Right lobe of liver (tissue), 4 donors: Measurements from ENCODE around the gene DAPK2.

Experiments used
- POLR2A ChIP-seq: fragments of 450-650 bp; IDR thresholded peaks from one replicate; pipeline ENCODE4 v1.6.1; 2017; ENCODE audit warnings: antibody characterized with exemption, mild to moderate bottlenecking
- TF ChIP-seq, protein P1 (sequence below), 4 donors: fragments of 200-600 bp in 3 of 4; fragments of 450-650 bp in 1 of 4; IDR thresholded peaks; one replicate each; pipeline versions ENCODE4 v1.5.1 to v1.8.0; 2016 to 2022; ENCODE audit warnings: antibody characterized with exemption in 4 of 4, mild to moderate bottlenecking in 2 of 4
- donor health status: DM: no; HTN: no; CAD: no.
- donor health status: DM: no; HTN: no; CAD: no.
- donor health status: DM: no; HTN: yes; CAD: no.

DNA sequence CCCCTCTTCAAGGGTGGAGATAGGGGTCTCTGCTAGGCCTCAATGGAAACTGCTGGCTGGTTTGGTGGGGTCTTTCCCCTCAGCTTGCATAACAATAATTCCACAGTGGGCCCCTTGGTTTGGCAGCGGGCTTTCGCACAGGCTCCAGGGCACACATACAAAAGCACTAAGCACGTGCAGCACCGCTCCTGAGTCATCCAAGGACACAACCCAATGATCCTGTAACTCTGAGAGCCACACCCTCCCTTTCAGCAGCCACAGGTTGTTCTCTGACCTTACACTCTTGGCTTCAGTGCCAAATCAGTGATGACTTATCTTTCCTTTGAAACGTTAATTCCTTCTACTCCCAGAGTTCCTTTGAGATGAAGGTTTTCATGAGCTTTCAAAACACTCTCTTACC lies 41.7 kb downstream of the DAPK2 start:
- TF ChIP-seq, protein P1, sequence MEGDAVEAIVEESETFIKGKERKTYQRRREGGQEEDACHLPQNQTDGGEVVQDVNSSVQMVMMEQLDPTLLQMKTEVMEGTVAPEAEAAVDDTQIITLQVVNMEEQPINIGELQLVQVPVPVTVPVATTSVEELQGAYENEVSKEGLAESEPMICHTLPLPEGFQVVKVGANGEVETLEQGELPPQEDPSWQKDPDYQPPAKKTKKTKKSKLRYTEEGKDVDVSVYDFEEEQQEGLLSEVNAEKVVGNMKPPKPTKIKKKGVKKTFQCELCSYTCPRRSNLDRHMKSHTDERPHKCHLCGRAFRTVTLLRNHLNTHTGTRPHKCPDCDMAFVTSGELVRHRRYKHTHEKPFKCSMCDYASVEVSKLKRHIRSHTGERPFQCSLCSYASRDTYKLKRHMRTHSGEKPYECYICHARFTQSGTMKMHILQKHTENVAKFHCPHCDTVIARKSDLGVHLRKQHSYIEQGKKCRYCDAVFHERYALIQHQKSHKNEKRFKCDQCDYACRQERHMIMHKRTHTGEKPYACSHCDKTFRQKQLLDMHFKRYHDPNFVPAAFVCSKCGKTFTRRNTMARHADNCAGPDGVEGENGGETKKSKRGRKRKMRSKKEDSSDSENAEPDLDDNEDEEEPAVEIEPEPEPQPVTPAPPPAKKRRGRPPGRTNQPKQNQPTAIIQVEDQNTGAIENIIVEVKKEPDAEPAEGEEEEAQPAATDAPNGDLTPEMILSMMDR (IDR thresholded peaks at IDR 0.05) = no peak
- TF ChIP-seq POLR2A = no peak
